Muscle layer of colon (tissue), 2 donors: ENCODE measurements around the gene RALGPS2.

ENCODE experiments used
- H3K27ac ChIP-seq: one replicate; pipeline ENCODE4 v1.7.0; 2013; ENCODE audit warnings: low read depth, mild to moderate bottlenecking, low read length, moderate library complexity
- H3K27me3 ChIP-seq, 2 donors: one replicate each; pipeline ENCODE4 v1.7.0; 2013; ENCODE audit warnings: low read length in 2 of 2, mild to moderate bottlenecking in 2 of 2; ENCODE audit not compliant: insufficient read depth in 2 of 2, control insufficient read depth in 1 of 2
- H3K36me3 ChIP-seq: one replicate; pipeline ENCODE4 v1.7.0; 2013; ENCODE audit warnings: mild to moderate bottlenecking, low read length; ENCODE audit not compliant: insufficient read depth
- H3K4me1 ChIP-seq: one replicate; pipeline ENCODE4 v1.7.0; 2013; ENCODE audit warnings: mild to moderate bottlenecking, low read length; ENCODE audit not compliant: insufficient read depth
- H3K4me3 ChIP-seq, 2 donors: one replicate each; pipeline ENCODE4 v1.7.0; 2013; ENCODE audit warnings: low read length in 2 of 2, low read depth in 1 of 2, mild to moderate bottlenecking in 1 of 2, moderate library complexity in 1 of 2
- H3K9ac ChIP-seq: one replicate; pipeline ENCODE4 v1.7.0; 2013; ENCODE audit warnings: low read length
- H3K9me3 ChIP-seq: one replicate; pipeline ENCODE4 v1.7.0; 2013; ENCODE audit warnings: mild to moderate bottlenecking, low read length
- donor health status: abdominal sarcoma.
- donor health status: Adenocarcinoma of cecum.

The RALGPS2 gene

DNA sequence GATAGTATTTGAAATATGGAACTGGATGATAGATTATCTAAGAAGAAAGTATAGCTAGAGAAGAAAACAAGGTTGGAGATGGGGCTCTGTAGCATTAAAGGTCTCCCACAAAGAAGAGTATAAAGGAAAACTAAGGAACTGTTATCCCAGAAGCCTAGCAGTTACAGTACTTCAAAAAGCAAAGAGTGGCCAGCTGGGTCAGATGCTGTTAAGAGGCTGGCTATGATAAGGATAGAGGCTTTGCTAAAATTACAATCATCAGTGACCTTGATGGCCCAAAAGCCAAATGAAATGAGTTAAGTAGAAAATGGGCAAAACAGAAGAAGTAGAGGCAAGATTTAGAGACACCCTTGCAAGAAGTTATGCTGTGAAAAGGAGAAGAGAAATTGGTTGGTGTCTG is 170.9 kb downstream of the RALGPS2 start:
- no peak overlapping the region for H3K27ac ChIP-seq
- no peaks in the 10 kb centered on the region for H3K36me3 ChIP-seq
- H3K9me3 ChIP-seq: no peaks in the 10 kb centered on the region
- no peak overlapping the region for H3K9ac ChIP-seq
- H3K4me3 ChIP-seq: no peak overlapping the region
- H3K27me3 ChIP-seq: no peaks in the 10 kb centered on the region
- H3K4me1 ChIP-seq: no peaks in the 10 kb centered on the region

DNA sequence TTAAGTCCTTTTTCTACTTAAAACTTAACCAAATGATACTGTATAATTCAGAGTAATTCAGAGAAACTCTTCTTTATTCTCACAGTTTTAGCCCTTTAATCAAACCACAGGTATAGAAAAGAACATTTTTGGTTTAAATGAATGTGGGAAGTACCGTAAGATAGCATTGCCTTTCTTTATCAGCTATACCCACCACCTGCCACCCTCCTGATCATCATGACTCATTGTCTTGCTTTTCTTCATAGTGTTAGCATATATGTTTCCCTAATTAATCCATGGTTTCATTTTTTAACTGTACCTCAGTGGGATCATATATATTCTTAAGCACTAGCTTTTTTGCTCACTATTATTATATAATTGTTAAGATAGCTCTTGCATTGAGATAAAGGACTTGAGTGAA is 173.4 kb downstream of the RALGPS2 start:
- Histone ChIP-seq H3K4me1 (no peaks in the 10 kb centered on the region), H3K36me3 (no peaks in the 10 kb centered on the region), H3K9me3 (no peaks in the 10 kb centered on the region), H3K27ac (no peak overlapping the region), H3K4me3 (no peak overlapping the region), H3K9ac (no peak overlapping the region), H3K27me3 (no peaks in the 10 kb centered on the region)

DNA sequence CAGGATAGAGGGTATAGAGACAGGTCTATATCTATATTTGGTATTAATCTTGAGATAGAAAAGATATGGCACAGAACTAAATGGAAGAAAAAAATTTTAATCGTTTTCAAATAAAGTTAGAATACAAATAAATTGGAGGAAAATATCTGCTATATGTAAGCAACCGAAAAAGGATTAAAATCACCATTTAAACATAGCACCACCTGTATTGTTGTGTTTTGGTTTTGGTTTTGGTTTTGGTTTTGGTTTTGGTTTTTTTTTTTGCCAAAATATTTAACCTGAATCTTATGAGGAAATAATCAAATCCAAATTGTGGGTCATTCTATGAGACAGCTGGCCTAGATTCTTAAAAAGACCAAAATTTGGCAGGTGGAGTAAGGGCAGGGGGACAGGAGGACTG is 174.4 kb downstream of the RALGPS2 start:
- H3K27ac ChIP-seq: no peak overlapping the region

DNA sequence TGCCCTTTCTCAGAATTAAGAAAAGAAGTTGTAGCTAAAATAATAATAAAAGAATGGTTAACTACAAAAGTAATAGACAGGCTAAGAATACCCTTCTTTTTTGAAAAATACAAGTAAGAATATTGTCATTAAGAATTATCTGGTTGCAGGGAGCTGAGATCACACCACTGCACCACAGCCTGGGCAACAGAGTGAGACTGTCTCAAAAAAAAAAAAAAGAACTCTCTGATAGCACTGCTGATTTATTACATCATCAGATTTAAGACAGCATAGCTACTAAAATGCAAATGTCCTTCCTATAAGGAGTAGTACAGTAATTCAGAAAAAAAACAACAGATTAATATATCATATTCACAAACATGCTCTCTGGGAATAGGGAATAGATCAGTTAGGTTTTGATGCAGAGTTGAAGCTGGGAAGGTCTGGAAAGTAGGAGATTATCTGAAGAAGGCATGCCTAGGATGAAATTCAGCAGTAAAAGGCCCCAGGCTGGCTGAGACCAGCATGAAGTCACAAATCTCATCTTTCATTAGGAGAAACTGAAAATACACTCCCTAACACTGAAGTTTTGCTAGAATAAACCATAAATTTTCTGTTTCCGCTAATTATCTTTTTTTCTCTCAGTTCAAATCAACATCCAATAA is 176.6 kb downstream of the RALGPS2 start:
- no peak overlapping the region for H3K4me3 ChIP-seq
- H3K9me3 ChIP-seq: no peaks in the 10 kb centered on the region
- H3K9ac ChIP-seq: no peak overlapping the region
- no peaks in the 10 kb centered on the region for H3K27me3 ChIP-seq
- no peaks in the 10 kb centered on the region for H3K36me3 ChIP-seq
- no peak overlapping the region for H3K27ac ChIP-seq
- H3K4me1 ChIP-seq: no peaks in the 10 kb centered on the region

More for the DNA sequence above, 174.4 kb downstream of the RALGPS2 start:
- Histone ChIP-seq H3K4me3 (no peak overlapping the region), H3K36me3 (no peaks in the 10 kb centered on the region), H3K9me3 (no peaks in the 10 kb centered on the region), H3K9ac (no peak overlapping the region), H3K27me3 (no peaks in the 10 kb centered on the region), H3K4me1 (no peaks in the 10 kb centered on the region)

DNA sequence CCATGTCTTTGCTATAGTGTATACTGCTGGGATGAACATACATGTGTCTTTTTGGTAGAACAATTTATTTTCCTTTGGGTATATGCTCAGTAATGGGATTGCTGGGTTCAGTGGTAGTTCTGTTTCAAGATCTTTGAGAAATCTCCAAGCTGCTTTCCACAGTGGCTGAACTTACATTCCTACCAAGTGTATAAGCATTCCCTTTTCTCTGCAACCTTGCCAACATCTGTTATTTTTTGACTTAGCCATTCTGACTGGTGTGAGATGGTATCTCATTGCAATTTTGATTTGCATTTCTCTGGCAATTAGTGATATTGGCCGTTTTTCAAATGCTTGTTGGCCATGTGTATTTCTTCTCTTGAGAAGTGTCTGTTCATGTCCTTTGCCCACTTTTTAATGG is 183.3 kb downstream of the RALGPS2 start:
- Histone ChIP-seq H3K36me3 (no peaks in the 10 kb centered on the region), H3K27me3 (no peaks in the 10 kb centered on the region), H3K9me3 (no peaks in the 10 kb centered on the region), H3K9ac (no peak overlapping the region), H3K27ac (no peak overlapping the region), H3K4me3 (no peak overlapping the region), H3K4me1 (no peaks in the 10 kb centered on the region)

DNA sequence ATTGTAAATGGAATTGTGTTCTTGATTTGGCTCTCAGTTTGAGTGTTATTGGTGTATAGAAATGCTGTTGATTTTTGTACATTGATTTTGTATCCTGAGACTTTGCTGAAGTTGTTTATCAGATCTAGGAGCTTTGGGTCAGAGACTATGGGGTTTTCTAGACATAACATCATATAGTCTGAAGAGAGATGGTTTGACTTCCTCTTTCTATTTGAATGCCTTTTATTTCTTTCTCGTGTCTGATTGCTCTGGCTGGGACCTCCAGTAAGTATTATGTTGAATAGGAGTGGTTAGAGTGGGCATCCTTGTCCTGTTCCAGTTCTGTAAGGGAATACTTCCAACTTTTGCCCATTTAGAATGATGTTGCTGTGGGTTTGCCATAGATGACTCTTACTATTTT is 185.0 kb downstream of the RALGPS2 start:
- Histone ChIP-seq H3K4me3 (no peak overlapping the region), H3K27ac (no peak overlapping the region), H3K27me3 (no peaks in the 10 kb centered on the region), H3K9me3 (no peaks in the 10 kb centered on the region), H3K36me3 (no peaks in the 10 kb centered on the region), H3K9ac (no peak overlapping the region), H3K4me1 (no peaks in the 10 kb centered on the region)

DNA sequence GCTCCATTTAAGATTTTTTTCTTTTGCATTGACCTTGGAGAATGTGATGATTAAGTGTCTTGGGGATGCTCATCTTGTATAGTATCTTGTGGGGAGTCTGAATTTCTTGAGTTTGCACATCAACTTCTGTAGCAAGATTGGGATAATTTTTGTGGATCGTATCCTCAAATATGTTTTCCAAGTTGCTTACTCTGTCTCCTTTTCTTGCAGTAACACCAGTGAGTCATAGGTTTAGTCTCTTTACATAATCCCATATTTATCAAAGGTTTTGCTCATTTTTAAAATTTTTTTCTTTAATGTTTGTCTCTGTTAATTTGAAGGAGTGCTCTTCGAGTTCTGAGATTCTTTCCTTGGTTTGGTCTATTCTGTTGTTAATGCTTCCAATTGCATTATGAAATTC is 187.6 kb downstream of the RALGPS2 start:
- H3K9ac ChIP-seq: no peak overlapping the region
- H3K9me3 ChIP-seq: no peaks in the 10 kb centered on the region
- H3K4me3 ChIP-seq: no peak overlapping the region
- H3K36me3 ChIP-seq: peaks cover 7% of the 10 kb centered on the region
- H3K27ac ChIP-seq: no peak overlapping the region
- no peaks in the 10 kb centered on the region for H3K4me1 ChIP-seq
- no peaks in the 10 kb centered on the region for H3K27me3 ChIP-seq

DNA sequence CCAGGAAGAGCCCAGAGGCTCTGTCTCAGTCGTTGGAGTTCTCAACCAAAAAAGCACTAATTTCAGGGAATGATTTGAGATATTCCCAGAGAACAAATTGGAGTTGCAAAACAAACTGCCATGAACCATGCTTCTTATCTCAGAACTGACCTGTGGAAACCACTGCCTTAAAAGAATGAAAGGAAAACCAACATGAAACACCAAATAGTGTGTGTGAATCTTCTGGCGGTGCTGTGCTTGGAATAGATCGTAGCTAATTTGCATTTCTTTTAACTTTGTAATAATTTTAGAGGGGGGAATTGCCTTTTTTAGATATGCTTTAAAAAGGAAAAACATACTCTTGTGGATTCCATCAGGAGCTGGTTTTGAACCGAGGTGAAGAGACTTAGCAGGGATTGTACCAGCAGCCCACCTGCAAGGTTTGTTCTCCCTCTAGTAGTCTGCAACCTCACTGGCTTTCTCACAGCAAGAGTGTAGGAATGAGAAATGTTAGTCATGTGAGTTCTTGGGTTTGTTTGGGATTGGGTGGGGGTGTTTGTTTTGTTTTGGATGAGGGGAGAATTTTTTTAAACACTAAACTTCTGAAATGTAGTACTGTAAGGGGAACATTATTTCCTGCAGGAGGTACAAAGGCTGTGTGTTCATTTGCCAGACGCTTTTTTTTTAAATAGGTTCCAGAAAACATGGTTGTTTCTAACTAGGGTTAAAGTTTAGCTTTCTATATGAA is 191.6 kb downstream of the RALGPS2 start:
- H3K9me3 ChIP-seq: no peaks in the 10 kb centered on the region
- peaks cover 7% of the 10 kb centered on the region for H3K36me3 ChIP-seq
- H3K4me3 ChIP-seq: no peak overlapping the region
- no peaks in the 10 kb centered on the region for H3K27me3 ChIP-seq
- no peak overlapping the region for H3K9ac ChIP-seq
- H3K4me1 ChIP-seq: peaks cover 11% of the 10 kb centered on the region
- H3K27ac ChIP-seq: no peak overlapping the region

DNA sequence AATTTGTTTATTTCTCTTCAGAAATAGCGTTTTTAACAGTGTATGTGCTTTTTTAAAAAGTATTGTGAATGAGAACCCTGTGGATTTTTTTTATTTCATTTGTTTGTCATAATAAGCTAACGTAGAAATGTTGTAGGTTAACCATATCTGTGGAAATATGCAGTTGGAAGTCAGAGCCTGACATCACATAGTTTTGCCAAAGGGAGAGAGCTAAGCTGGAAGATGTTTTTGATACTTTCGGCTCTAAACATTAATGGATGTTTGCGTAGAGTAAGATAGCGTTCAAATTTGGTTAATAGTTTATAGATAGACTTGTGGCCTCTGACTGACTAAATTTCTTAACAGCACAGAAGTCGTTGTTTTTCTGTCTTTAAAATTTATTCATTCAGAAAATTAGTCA is 193.3 kb downstream of the RALGPS2 start:
- Histone ChIP-seq H3K36me3 (peaks cover 7% of the 10 kb centered on the region), H3K9me3 (no peaks in the 10 kb centered on the region), H3K9ac (no peak overlapping the region), H3K4me1 (peaks cover 11% of the 10 kb centered on the region), H3K4me3 (no peak overlapping the region), H3K27me3 (no peaks in the 10 kb centered on the region), H3K27ac (no peak overlapping the region)

DNA sequence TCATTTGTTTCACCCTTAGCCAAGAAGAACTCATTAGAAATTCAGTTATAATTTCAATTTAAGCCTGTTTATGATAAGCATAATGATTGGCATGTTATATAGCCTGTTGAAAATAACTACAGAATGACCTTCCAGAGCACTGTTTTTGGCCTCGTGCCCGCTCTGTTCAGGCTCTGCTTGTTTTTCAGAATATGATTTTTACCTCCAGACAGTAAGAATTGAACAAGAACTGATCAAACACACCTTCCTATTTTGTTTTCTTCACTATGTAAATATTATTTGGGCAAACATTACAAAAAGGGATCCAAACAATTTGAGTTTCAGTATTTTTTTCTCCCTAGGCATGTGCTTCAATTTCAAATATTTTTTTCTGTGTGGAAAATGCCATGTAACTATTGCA is 193.9 kb downstream of the RALGPS2 start:
- peaks cover 11% of the 10 kb centered on the region for H3K4me1 ChIP-seq
- no peaks in the 10 kb centered on the region for H3K9me3 ChIP-seq
- H3K9ac ChIP-seq: no peak overlapping the region
- H3K36me3 ChIP-seq: peaks cover 7% of the 10 kb centered on the region
- no peaks in the 10 kb centered on the region for H3K27me3 ChIP-seq
- no peak overlapping the region for H3K4me3 ChIP-seq
- H3K27ac ChIP-seq: no peak overlapping the region

DNA sequence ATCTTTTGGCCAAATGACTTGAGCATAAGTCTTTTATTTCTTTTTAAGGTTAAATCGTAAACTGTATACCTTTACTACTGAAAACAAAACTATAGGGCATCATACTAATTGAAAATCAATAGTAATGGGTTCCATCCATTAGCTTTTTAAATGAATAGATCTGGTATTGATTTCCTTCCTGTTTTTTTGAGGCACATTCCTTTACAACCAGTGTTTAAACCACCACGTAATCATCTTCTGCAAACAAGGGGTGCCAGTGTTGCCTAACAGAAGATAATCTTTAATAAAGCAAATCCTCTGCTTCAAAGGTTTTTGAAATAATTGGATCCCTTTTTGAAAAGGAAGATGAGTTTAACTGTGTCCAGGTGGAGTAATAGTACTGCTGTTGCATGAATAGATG is 194.5 kb downstream of the RALGPS2 start:
- Histone ChIP-seq H3K9me3 (no peaks in the 10 kb centered on the region), H3K27me3 (no peaks in the 10 kb centered on the region), H3K36me3 (peaks cover 7% of the 10 kb centered on the region), H3K4me3 (no peak overlapping the region), H3K9ac (no peak overlapping the region), H3K27ac (no peak overlapping the region), H3K4me1 (peaks cover 11% of the 10 kb centered on the region)

DNA sequence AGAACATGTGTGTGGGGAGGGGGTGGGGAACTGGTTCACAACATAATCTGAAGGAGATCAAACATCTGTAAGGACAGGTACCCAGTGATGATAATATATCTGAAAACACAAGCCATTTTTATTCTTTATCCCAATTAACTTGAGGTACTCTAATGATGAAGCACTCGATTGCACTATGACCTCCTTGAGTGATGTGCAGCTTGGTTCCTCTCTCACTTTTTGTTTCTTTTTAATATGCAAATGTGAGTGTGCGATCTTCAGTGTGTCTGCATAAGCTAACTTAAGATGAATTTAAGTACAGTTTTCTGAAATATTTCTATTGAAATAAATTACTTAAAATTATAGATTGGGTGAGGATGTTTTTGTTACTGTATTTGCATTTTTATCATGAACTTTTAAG is 196.5 kb downstream of the RALGPS2 start:
- Histone ChIP-seq H3K9ac (no peak overlapping the region), H3K4me1 (peaks cover 11% of the 10 kb centered on the region), H3K9me3 (no peaks in the 10 kb centered on the region), H3K36me3 (peaks cover 3% of the 10 kb centered on the region), H3K27me3 (no peaks in the 10 kb centered on the region), H3K4me3 (no peak overlapping the region), H3K27ac (no peak overlapping the region)
